Esophagus muscularis mucosa (tissue), 3 donors: Measurements from ENCODE around the gene KIFBP.

Experiments used
- POLR2A ChIP-seq: fragments of 450-650 bp; IDR thresholded peaks from one replicate; pipeline ENCODE4 v1.6.1; 2017; ENCODE audit warnings: antibody characterized with exemption, moderate library complexity, mild to moderate bottlenecking, low read depth
- TF ChIP-seq, protein P1 (sequence below), 3 experiments: fragments of 200-600 bp in 2 of 3; fragments of 450-650 bp in 1 of 3; sonication (generic) in 2 of 3; IDR thresholded peaks; one replicate each; pipeline ENCODE4 v1.5.1; 2017 to 2019; ENCODE audit warnings: antibody characterized with exemption in 3 of 3, mild to moderate bottlenecking in 2 of 3, moderate library complexity in 1 of 3

DNA sequence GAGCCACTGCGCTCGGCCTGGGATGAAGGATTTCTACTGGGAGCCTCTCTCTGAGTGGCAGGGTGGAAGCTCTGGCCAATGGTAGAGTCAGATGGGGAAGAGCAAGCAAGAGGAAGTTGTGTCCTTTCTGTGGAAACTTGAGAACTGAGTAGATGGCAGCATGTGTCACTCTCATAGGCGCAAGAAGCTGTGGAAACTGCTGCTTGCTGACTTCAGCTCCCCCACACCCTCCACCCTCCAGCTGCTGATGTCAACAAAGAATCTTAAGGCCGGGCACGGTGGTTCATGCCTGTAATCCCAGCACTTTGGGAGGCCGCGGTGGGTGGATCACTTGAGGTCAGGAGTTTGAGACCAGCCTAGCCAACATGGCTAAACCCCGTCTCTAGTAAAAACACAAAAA lies 59.5 kb downstream of the KIFBP start:
- TF ChIP-seq, protein P1, sequence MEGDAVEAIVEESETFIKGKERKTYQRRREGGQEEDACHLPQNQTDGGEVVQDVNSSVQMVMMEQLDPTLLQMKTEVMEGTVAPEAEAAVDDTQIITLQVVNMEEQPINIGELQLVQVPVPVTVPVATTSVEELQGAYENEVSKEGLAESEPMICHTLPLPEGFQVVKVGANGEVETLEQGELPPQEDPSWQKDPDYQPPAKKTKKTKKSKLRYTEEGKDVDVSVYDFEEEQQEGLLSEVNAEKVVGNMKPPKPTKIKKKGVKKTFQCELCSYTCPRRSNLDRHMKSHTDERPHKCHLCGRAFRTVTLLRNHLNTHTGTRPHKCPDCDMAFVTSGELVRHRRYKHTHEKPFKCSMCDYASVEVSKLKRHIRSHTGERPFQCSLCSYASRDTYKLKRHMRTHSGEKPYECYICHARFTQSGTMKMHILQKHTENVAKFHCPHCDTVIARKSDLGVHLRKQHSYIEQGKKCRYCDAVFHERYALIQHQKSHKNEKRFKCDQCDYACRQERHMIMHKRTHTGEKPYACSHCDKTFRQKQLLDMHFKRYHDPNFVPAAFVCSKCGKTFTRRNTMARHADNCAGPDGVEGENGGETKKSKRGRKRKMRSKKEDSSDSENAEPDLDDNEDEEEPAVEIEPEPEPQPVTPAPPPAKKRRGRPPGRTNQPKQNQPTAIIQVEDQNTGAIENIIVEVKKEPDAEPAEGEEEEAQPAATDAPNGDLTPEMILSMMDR (IDR thresholded peaks at IDR 0.05), result no peak
- TF ChIP-seq POLR2A, result no peak
